ENCODE data around the gene RAP1GAP2.
"Not testable (repeated sequence)": the region's sequence is repeated elsewhere in the genome, so short reads cannot be mapped to it uniquely, and the experiment has no call there.

RAP1GAP2 gene

GRCh38 chr17:3063507-3063906 lies 267.3 kb downstream of the RAP1GAP2 start, which contains the start of gene OR1D5:
Gene OR1D5, minus strand, starts transcription at chr17:3063607. Its CDS starts 0 bp downstream, at chr17:3063607.
- DNase-seq: not testable (repeated sequence)

DNA sequence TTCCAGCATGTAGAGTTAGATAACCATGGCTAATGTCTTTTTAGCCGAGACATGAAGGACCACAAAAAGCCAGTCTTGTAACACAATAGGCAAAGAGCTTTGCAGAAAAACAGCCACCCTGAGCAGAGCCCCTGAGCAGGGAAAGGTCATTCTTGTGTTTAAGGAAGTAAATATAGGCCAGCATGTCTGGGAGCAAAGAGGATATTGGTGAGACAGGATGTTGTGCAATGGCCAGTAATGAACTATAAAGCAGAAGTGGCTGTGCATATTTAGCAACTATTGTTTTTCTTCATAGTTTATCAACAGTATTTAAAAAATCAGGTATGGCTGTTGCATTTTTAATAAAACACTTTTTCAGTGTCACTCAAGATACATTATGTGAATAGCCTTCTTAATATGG lies 269.0 kb downstream of the RAP1GAP2 start:
- DNase-seq: not testable (repeated sequence)

DNA sequence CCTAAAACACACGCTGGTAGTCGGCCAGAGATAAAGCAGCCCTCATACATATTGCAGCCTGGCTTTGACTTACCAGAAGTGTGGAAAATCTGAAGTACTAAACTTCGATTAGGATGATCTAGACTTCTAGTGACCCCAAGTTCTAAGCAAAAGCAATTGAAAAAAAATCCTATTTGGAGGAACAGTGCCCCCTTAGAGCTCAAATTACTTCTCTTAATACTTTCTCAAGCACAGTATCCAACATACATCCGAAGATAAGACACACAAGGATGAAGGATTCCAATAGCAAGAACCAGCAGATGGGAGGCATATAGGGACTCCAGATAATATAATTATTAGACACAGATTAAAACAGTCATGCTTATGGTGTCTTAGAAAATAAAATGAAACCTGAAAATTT lies 277.6 kb downstream of the RAP1GAP2 start:
- not testable (repeated sequence) for DNase-seq
